H1 (cell line): ENCODE results near the gene DDIAS. TPM values are rescaled to one million over a fixed set of nuclear protein-coding genes. Genes with fewer than 3 reads are reported as not detected.

Source experiments
- ASH2L ChIP-seq: fragments of 200-600, 300-600 bp; sonication (generic); IDR thresholded peaks from one replicate; pipeline ENCODE4 v1.7.1; 2017; ENCODE audit warnings: low read length
- BCL11A ChIP-seq, 2 experiments: IDR thresholded peaks; one replicate each; pipeline ENCODE4 v1.6.1; 2011; ENCODE audit warnings: low read depth in 2 of 2, low read length in 2 of 2, mild to moderate bottlenecking in 2 of 2
- CBX5 ChIP-seq: fragments of 300-800, 300-1000 bp; sonication (generic); IDR thresholded peaks from 2 replicates; pipeline ENCODE4 v1.7.1; 2016; ENCODE audit warnings: antibody characterized with exemption, low read length, low read depth
- CBX8 ChIP-seq: fragments of 300-800, 300-1000 bp; sonication (generic); IDR thresholded peaks from 2 replicates; pipeline ENCODE4 v1.7.1; 2016; ENCODE audit warnings: low read depth, low read length, borderline replicate concordance
- CHD2 ChIP-seq: IDR thresholded peaks from 2 replicates; pipeline ENCODE4 v1.6.1; 2012; ENCODE audit warnings: low read length, improper control_type of control experiment
- EP300 ChIP-seq, 2 experiments: IDR thresholded peaks; 1 replicate in 1 of 2; 2 replicates in 1 of 2; pipeline ENCODE4 v1.6.1; 2011 to 2012; ENCODE audit warnings: low read depth in 2 of 2, low read length in 2 of 2, mild to moderate bottlenecking in 2 of 2, borderline replicate concordance in 1 of 2, inconsistent platforms in 1 of 2, moderate library complexity in 1 of 2
- GABPA ChIP-seq: IDR thresholded peaks from 2 replicates; pipeline ENCODE4 v1.6.1; 2011; ENCODE audit warnings: mild to moderate bottlenecking, low read length, moderate library complexity, borderline replicate concordance; ENCODE audit not compliant: insufficient read depth
- HDAC6 ChIP-seq: IDR thresholded peaks from one replicate; pipeline ENCODE4 v1.7.1; 2012; ENCODE audit warnings: low read depth, mild to moderate bottlenecking, inconsistent platforms, low read length, moderate library complexity
- KDM4A ChIP-seq: IDR thresholded peaks from one replicate; pipeline ENCODE4 v1.7.1; 2012; ENCODE audit warnings: low read depth, mild to moderate bottlenecking, moderate library complexity, low read length, inconsistent platforms; ENCODE audit not compliant: severe bottlenecking
- PHF8 ChIP-seq: fragments of 200-600 bp; sonication (generic); conservative IDR thresholded peaks from 2 replicates; pipeline ENCODE4 v1.7.1; 2012; ENCODE audit warnings: low read depth, mild to moderate bottlenecking, inconsistent platforms, low read length, moderate library complexity
- RBBP5 ChIP-seq: IDR thresholded peaks from 2 replicates; pipeline ENCODE4 v1.7.1; 2012; ENCODE audit warnings: low read depth, mild to moderate bottlenecking, inconsistent platforms, low read length, moderate library complexity, borderline replicate concordance
- RFX5 ChIP-seq: IDR thresholded peaks from 2 replicates; pipeline ENCODE4 v1.6.1; 2011; ENCODE audit warnings: low read depth, low read length, improper control_type of control experiment, borderline replicate concordance
- RNF2 ChIP-seq: fragments of 200-900, 300-1000 bp; sonication (generic); IDR thresholded peaks from 2 replicates; pipeline ENCODE4 v1.7.1; 2016; ENCODE audit warnings: borderline replicate concordance, low read depth, mild to moderate bottlenecking, antibody characterized with exemption, low read length; ENCODE audit not compliant: poor library complexity, severe bottlenecking; ENCODE audit errors: missing control alignments
- RXRA ChIP-seq: IDR thresholded peaks from 2 replicates; pipeline ENCODE4 v1.6.1; 2011; ENCODE audit warnings: low read depth, mild to moderate bottlenecking, low read length, moderate library complexity; ENCODE audit not compliant: insufficient read depth
- SIRT6 ChIP-seq: IDR thresholded peaks from one replicate; pipeline ENCODE4 v1.7.1; 2012; ENCODE audit warnings: low read length, inconsistent platforms
- SIX5 ChIP-seq: IDR thresholded peaks from 2 replicates; pipeline ENCODE4 v1.6.1; 2011; ENCODE audit warnings: mild to moderate bottlenecking, low read depth, low read length
- SP1 ChIP-seq: IDR thresholded peaks from 2 replicates; pipeline ENCODE4 v1.6.1; 2011; ENCODE audit warnings: low read depth, low read length
- SUZ12 ChIP-seq: fragments of 200-600 bp; sonication (generic); IDR thresholded peaks from 2 replicates; pipeline ENCODE4 v1.6.1; 2012; ENCODE audit warnings: mild to moderate bottlenecking, inconsistent platforms, low read length, moderate library complexity, mixed read lengths
- TBP ChIP-seq: IDR thresholded peaks from 2 replicates; pipeline ENCODE4 v1.6.1; 2011; ENCODE audit warnings: low read depth, low read length, improper control_type of control experiment
- polyA plus RNA-seq, 7 experiments: library from polyadenylated mRNA; depleted of rRNA in 3 of 7; stranded (reverse) in 5 of 7; unstranded in 2 of 7; fragments of >200 nt in 5 of 7; fragments of 200-250 nt in 2 of 7; gene quantifications; 1 replicate in 5 of 7; 2 replicates in 1 of 7; 4 replicates in 1 of 7; pipeline versions ENCODE4 v1.2.1 to v1.2.3, GENCODE V29; 2011 to 2013; ENCODE audit warnings: missing spikeins in 2 of 7, mixed read lengths in 2 of 7
- total RNA-seq: library from RNA; stranded (reverse); fragmentation: NEBNext Ultra II Directional; extraction: Animal tissue kit (Norgen Biotek cat#: 25700); gene quantifications from 2 replicates; pipeline ENCODE4 v1.2.1, GENCODE V29; 2021
- TF ChIP-seq, protein P1 (sequence below): IDR thresholded peaks from 2 replicates; pipeline ENCODE4 v1.6.1; 2012; ENCODE audit warnings: inconsistent platforms
- TF ChIP-seq, protein P2 (sequence below): IDR thresholded peaks from 2 replicates; pipeline ENCODE4 v1.6.1; 2011; ENCODE audit warnings: low read length, improper control_type of control experiment

DDIAS gene
- total and polyA plus RNA-seq, 2 of the 8 experiments (the other 6 are each of a cell fraction or from before 2014, with no cell fraction given) = 11.6 to 25.7 TPM

DNA sequence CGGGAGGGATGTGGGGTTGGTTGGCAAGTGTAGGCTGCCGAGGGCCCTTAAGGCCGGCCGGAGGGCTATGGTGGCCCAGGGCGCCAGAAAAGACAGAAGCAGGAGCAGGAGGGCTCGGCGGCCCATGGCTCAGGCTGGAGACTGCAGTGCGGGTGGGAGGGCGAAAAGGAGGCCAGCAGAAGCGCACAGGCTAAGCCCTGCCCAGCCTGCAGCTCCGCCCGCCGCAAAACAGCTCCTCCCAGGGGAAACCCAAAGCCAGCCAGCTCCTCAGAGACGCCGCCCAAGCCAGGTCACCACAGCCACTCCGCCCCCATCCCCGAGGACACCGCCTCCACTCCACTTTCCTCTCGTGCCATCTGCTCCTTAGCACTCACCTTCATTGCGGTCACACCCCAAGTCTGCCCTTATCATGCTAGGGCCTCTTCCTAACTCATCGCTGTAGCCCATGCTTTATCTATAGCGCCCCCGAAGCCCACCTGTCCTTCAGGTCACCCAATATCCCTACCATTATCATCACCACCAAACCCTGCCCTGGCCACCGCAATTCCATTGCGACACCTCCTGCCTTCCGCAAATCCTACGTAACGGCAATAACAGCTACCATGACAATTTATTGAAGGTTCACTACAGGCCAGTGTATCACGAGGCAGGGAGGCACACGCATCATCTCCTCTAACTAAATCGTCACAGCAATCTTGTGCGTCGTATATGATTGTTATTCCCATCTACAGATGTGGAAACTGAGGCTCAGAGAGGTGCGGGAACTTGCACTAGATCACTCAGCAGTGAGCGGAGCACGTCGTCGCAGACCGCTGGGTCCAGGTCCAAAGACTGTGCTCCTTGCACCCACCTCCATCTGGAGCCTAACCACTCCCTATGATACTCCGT lies 1.0 kb upstream of the DDIAS start, which contains the start of gene PRCP (continued):
- no peak for TF ChIP-seq RXRA
- TF ChIP-seq PHF8 = peak; percentile 75
- no peak for TF ChIP-seq CBX8
- TF ChIP-seq RBBP5 = peak; percentile 70; the same call in 1 of the 2 replicates
- no peak for TF ChIP-seq CHD2
- TF ChIP-seq SUZ12 = no peak
- 0 out of 3 replicates have a peak, but pooled peaks of 1 of the 2 experiments have one; percentile 18 for TF ChIP-seq EP300 (IDR thresholded peaks at IDR 0.05; ENCODE audit: borderline replicate concordance in 1 of 2, low read depth in 2 of 2, low read length in 2 of 2)
- no peak for TF ChIP-seq CBX5
- no peak for TF ChIP-seq GABPA
- TF ChIP-seq ASH2L = peak; percentile 72
- peak; percentile 74 for TF ChIP-seq TBP
- TF ChIP-seq BCL11A (IDR thresholded peaks at IDR 0.05; ENCODE audit: low read depth in 2 of 2, low read length in 2 of 2) = no peak
- TF ChIP-seq SIX5 = no peak
- TF ChIP-seq HDAC6 = no peak
- TF ChIP-seq, protein P1, sequence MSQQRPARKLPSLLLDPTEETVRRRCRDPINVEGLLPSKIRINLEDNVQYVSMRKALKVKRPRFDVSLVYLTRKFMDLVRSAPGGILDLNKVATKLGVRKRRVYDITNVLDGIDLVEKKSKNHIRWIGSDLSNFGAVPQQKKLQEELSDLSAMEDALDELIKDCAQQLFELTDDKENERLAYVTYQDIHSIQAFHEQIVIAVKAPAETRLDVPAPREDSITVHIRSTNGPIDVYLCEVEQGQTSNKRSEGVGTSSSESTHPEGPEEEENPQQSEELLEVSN = no peak
- no peak for TF ChIP-seq RFX5
- peak; percentile 94 for TF ChIP-seq KDM4A
- TF ChIP-seq, protein P2, sequence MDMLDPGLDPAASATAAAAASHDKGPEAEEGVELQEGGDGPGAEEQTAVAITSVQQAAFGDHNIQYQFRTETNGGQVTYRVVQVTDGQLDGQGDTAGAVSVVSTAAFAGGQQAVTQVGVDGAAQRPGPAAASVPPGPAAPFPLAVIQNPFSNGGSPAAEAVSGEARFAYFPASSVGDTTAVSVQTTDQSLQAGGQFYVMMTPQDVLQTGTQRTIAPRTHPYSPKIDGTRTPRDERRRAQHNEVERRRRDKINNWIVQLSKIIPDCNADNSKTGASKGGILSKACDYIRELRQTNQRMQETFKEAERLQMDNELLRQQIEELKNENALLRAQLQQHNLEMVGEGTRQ = no peak
- no peak for TF ChIP-seq SP1
- no peak for TF ChIP-seq RNF2
- TF ChIP-seq SIRT6 = no peak
